Spleen (tissue), 7 donors: Measurements from ENCODE around the gene TNK2.

Source experiments
- CTCF ChIP-seq, 11 experiments: fragments of 200-600 bp in 7 of 11; fragments of 450-650 bp in 4 of 11; sonication (generic) in 4 of 11; IDR thresholded peaks in 8 of 11; conservative IDR thresholded peaks in 3 of 11; 1 replicate in 7 of 11; 2 replicates in 4 of 11; pipeline versions ENCODE4 v1.4.0 to v1.8.0; 2016 to 2021; ENCODE audit warnings: antibody characterized with exemption in 11 of 11, inconsistent platforms in 4 of 11, mild to moderate bottlenecking in 1 of 11
- POLR2A ChIP-seq, 3 donors: fragments of 450-650 bp; IDR thresholded peaks; one replicate each; pipeline ENCODE4 v1.5.1; 2017; ENCODE audit warnings: antibody characterized with exemption in 3 of 3, mild to moderate bottlenecking in 1 of 3
- POLR2AphosphoS5 ChIP-seq, 3 donors: sonication (generic); formaldehyde crosslinking; IDR thresholded peaks; one replicate each; pipeline ENCODE4 v1.5.1; 2017; ENCODE audit warnings: antibody characterized with exemption in 3 of 3
- donor health status: DM: no; HTN: no; CAD: no; lungs with moderate emphysema.
- donor health status: DM: no; HTN: no; CAD: no.
- donor health status: DM: no; HTN: no; CAD: no.

- no peak for TF ChIP-seq POLR2A (IDR thresholded peaks at IDR 0.05)
- no peak for TF ChIP-seq CTCF (IDR thresholded peaks at IDR 0.05 in 8 of 11, conservative IDR thresholded peaks at IDR 0.05 in 3 of 11)
- TF ChIP-seq POLR2AphosphoS5 (IDR thresholded peaks at IDR 0.05) = peak in 1 of 3 donors; percentile 16
These were observed 16.8 kb downstream of the TNK2 start for GRCh38 chr3:195891431-195892104.
